ENCODE results near the gene SCG5.

SCG5 gene

DNA sequence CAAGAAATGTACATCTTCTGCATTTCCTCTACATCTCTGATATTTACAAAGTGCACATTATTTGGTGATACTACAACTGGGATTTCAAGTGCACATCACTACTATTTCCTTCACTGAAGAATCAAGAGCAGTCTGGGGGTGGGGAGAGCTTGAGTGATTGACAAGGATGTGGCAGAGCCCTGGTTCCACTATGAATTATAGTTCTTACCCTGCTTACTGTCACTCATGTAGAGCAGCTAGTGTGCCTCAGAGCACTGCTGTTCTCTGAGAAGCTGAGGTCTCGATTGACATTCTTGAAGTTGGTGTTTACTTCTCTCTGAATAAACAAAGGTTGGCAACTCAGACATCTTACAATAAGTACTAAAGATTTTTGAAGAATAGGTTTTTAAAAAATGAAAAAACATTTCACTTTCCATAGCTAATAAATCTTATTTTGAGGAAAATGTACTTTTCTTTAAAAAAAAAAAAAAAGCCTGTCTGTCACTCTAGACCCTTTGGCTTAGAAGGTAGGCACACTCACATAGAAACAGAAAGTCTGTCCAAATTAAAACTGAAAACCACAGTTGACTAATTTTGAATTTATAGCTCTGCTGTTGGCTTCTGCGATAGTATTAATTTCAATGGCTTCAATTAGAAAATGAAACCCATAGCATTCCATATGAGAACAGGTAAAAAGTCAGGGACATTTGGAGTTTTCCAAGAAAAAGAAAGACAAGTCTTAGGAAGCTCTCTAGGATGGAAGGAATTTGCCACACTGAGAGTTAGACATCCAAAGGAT lies 81.8 kb downstream of the SCG5 start:
- Histone ChIP-seq H3K4me1 (ENCODE audit: low read depth, poor library complexity, severe bottlenecking) (peaks cover 36% of the 10 kb centered on the region), H3K4me2 (peak overlapping the region; percentile 91), H2AFZ (ENCODE audit: low read depth) (peak overlapping the region; percentile 31), H3K4me3 (IDR thresholded peaks at IDR 0.05; ENCODE audit: insufficient read depth, low read depth, low read length) (no peak overlapping the region), H3K36me3 (ENCODE audit: insufficient read depth) (no peaks in the 10 kb centered on the region), H3K9ac (no peak overlapping the region; the same call in 1 of the 2 replicates), H3K27ac (peak overlapping the region; percentile 33), H4K20me1 (ENCODE audit: insufficient read depth) (no peaks in the 10 kb centered on the region), H3K27me3 (ENCODE audit: insufficient read depth, low read depth) (no peaks in the 10 kb centered on the region), H3K79me2 (ENCODE audit: insufficient read depth, low read depth) (no peaks in the 10 kb centered on the region)
- TF ChIP-seq, protein P1, sequence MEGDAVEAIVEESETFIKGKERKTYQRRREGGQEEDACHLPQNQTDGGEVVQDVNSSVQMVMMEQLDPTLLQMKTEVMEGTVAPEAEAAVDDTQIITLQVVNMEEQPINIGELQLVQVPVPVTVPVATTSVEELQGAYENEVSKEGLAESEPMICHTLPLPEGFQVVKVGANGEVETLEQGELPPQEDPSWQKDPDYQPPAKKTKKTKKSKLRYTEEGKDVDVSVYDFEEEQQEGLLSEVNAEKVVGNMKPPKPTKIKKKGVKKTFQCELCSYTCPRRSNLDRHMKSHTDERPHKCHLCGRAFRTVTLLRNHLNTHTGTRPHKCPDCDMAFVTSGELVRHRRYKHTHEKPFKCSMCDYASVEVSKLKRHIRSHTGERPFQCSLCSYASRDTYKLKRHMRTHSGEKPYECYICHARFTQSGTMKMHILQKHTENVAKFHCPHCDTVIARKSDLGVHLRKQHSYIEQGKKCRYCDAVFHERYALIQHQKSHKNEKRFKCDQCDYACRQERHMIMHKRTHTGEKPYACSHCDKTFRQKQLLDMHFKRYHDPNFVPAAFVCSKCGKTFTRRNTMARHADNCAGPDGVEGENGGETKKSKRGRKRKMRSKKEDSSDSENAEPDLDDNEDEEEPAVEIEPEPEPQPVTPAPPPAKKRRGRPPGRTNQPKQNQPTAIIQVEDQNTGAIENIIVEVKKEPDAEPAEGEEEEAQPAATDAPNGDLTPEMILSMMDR (conservative IDR thresholded peaks at IDR 0.05; ENCODE audit: low read depth, low read length) = no peak

GRCh38 chr15:32729700-32730395 lies 88.3 kb downstream of the SCG5 start:
- Histone ChIP-seq H3K4me3 (IDR thresholded peaks at IDR 0.05; ENCODE audit: insufficient read depth, low read depth, low read length) (no peak overlapping the region), H3K36me3 (ENCODE audit: insufficient read depth) (no peaks in the 10 kb centered on the region), H3K4me2 (no peak overlapping the region), H3K9ac (no peak overlapping the region), H2AFZ (ENCODE audit: low read depth) (no peak overlapping the region), H4K20me1 (ENCODE audit: insufficient read depth) (no peaks in the 10 kb centered on the region), H3K27ac (no peak overlapping the region), H3K27me3 (ENCODE audit: insufficient read depth, low read depth) (no peaks in the 10 kb centered on the region), H3K4me1 (ENCODE audit: low read depth, poor library complexity, severe bottlenecking) (no peaks in the 10 kb centered on the region), H3K79me2 (ENCODE audit: insufficient read depth, low read depth) (no peaks in the 10 kb centered on the region)
- TF ChIP-seq, protein P1 (conservative IDR thresholded peaks at IDR 0.05; ENCODE audit: low read depth, low read length) = no peak

GRCh38 chr15:32730677-32731654 lies 89.5 kb downstream of the SCG5 start:
- Histone ChIP-seq H3K4me2 (no peak overlapping the region), H2AFZ (ENCODE audit: low read depth) (no peak overlapping the region), H3K27me3 (ENCODE audit: insufficient read depth, low read depth) (no peaks in the 10 kb centered on the region), H3K4me3 (IDR thresholded peaks at IDR 0.05; ENCODE audit: insufficient read depth, low read depth, low read length) (no peak overlapping the region), H3K4me1 (ENCODE audit: low read depth, poor library complexity, severe bottlenecking) (no peaks in the 10 kb centered on the region), H3K9ac (no peak overlapping the region), H3K36me3 (ENCODE audit: insufficient read depth) (no peaks in the 10 kb centered on the region), H3K27ac (no peak overlapping the region), H3K79me2 (ENCODE audit: insufficient read depth, low read depth) (no peaks in the 10 kb centered on the region), H4K20me1 (ENCODE audit: insufficient read depth) (no peaks in the 10 kb centered on the region)
- TF ChIP-seq, protein P1 (conservative IDR thresholded peaks at IDR 0.05; ENCODE audit: low read depth, low read length) = no peak

- H2AFZ ChIP-seq (ENCODE audit: low read depth) = no peak overlapping the region
- H3K9ac ChIP-seq = no peak overlapping the region
- H4K20me1 ChIP-seq (ENCODE audit: insufficient read depth) = no peaks in the 10 kb centered on the region
- no peaks in the 10 kb centered on the region for H3K27me3 ChIP-seq (ENCODE audit: insufficient read depth, low read depth)
- no peak overlapping the region for H3K27ac ChIP-seq
- H3K4me1 ChIP-seq (ENCODE audit: low read depth, poor library complexity, severe bottlenecking) = no peaks in the 10 kb centered on the region
- TF ChIP-seq, protein P1 (conservative IDR thresholded peaks at IDR 0.05; ENCODE audit: low read depth, low read length) = no peak
- no peaks in the 10 kb centered on the region for H3K36me3 ChIP-seq (ENCODE audit: insufficient read depth)
- H3K79me2 ChIP-seq (ENCODE audit: insufficient read depth, low read depth) = no peaks in the 10 kb centered on the region
- H3K4me2 ChIP-seq = no peak overlapping the region
- no peak overlapping the region for H3K4me3 ChIP-seq (IDR thresholded peaks at IDR 0.05; ENCODE audit: insufficient read depth, low read depth, low read length)
Measured at GRCh38 chr15:32732574-32733157, 91.2 kb downstream of the SCG5 start.
